Left forelimb (tissue), 1 donor: ENCODE data around the gene NETO1.

Experiments
- DNase-seq: peaks from one replicate; pipeline ENCODE4 v3.0.0-alpha.2; 2018; ENCODE audit warnings: low spot score

NETO1 gene

GRCh38 chr18:72867746-72868584 lies at the start of gene NETO1:
TSS of gene NETO1 (minus strand) at chr18:72867987. CDS start at chr18:72867291, 696 bp downstream.
- DNase-seq = no peak

DNA sequence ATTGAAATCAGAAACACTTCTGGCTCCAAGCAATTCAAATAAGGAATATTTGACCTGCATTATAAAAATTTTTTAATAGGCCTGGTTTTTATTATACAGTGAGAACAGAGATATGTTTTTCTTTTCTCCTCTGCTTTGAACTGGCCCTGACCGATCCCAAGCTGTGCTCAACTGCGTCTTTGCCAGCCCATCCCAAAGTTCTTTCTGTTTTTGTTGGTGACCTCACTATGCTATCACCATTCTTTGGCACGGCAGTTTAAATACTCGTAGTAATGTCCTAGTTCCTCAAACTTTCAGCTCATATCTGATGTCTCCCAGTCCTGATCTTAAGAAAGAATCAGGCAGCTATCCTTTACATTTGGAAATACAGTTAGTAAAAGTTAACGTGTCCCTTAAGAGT lies 42.3 kb upstream of the NETO1 start:
- DNase-seq = no peak

DNA sequence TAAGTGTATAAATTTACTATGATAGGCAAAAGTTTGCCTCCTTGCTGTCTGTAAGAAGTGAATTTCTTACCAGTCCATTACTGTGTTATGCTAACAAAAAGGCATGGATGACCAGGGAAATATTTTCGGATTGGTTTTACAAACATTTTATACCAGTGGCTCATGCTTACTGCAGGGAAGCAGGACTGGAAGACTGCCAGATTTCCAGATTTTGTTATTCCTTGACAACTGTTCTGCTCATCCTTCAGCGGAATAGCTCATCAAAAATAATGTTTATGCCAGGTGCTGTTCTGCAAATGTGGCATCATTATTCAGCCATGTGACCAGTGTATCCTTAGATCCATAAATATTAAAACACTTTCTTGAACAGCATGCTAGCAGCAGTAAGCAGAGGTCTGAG lies 40.4 kb upstream of the NETO1 start:
- no peak for DNase-seq

GRCh38 chr18:72903033-72903432 lies 35.2 kb upstream of the NETO1 start:
- DNase-seq = no peak

DNA sequence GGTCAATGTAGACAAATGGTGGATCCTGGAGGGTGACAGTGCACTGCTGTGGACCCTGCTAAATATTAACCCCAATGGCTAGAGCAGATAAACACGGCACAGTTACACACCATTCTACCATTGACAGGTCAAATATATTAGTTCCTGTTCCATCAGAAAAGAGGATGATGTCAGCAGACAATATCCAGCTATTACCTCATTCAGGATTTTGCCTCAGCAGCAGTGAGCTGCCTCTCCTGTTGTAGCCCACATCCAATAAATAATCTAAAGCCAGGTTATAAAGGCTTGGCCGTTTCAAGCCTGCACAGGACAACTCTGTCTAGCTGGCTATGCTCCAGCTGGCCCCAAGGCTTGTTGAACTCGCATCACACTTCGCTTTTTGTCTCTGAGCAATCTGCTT lies 31.6 kb upstream of the NETO1 start:
- DNase-seq = no peak

DNA sequence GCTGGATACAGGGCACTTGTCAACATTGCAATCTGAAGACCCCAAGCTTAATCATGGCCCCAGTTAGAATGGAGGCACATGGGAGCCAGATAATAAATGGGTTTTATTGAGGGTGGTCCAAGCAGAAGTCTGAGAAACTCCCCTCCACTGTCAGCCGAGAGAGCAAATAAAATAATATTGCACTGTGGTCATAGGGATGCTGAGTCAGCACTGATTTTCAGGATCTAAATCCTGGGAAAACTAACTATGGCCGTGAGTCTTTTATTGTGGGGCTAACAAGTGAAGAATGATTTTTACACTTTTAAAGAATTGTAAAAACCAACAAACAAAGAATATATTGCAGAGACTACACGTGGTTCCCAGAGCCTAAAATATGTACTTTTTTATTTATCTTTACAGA lies 31.1 kb upstream of the NETO1 start:
- DNase-seq = no peak

DNA sequence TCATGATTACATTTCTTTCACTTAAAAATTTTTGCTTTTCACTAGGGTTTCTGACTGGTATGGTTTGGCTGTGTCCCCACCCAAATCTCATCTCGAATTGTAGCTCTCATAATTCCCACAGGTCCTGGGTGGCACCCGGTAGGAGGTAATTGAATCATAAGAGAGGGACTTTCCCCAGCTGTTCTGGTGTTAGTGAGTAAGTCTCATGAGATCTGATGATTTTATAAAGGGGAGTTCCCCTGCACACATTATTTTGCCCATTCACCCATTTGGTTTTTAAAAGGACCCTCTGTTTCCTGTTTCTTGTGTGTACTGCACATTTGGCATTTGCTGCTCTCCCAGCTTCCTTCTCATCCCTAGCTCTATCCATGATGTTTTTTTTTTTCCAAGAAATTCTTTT lies 27.8 kb upstream of the NETO1 start:
- no peak for DNase-seq

DNA sequence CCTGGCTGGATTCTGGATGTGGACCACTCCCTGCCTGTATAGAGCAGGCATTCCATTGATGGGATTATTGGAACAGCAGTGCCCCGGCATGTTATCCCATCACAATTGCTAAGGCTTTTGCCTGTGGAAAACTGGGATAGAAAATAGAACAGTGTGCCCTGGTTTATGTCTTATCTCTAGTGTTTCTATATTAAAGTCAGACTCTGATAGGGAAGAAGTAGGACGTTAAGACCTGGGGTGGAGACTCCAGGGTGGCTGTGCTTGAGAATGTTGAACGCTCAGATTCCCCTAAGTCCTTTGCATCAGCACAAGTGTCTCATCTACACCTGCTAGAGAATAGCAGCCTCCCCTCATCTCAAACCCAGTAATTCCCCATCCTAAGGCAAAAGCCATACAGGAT lies 10.8 kb upstream of the NETO1 start:
- no peak for DNase-seq

- no peak for DNase-seq
Measured at GRCh38 chr18:72878143-72878542, 10.4 kb upstream of the NETO1 start.

DNA sequence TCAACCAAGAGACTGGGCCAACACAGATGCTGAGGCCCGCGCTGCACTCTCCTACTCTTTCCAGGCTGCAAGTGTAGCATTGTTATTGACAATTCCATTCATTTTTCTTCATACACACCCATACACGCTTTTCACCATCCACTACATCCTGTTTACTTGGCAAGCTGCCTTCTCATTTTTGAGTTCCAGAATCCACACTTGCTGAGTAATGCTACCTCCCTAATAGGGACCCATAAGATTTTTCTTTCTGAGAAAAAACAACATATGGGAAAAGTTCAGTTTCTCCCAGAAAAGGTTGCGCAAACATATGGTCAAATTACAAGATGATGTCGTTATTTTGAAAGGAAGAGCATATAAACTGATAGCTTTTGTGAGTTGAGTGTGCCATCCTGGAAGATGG lies 3.3 kb upstream of the NETO1 start:
- DNase-seq = no peak

DNA sequence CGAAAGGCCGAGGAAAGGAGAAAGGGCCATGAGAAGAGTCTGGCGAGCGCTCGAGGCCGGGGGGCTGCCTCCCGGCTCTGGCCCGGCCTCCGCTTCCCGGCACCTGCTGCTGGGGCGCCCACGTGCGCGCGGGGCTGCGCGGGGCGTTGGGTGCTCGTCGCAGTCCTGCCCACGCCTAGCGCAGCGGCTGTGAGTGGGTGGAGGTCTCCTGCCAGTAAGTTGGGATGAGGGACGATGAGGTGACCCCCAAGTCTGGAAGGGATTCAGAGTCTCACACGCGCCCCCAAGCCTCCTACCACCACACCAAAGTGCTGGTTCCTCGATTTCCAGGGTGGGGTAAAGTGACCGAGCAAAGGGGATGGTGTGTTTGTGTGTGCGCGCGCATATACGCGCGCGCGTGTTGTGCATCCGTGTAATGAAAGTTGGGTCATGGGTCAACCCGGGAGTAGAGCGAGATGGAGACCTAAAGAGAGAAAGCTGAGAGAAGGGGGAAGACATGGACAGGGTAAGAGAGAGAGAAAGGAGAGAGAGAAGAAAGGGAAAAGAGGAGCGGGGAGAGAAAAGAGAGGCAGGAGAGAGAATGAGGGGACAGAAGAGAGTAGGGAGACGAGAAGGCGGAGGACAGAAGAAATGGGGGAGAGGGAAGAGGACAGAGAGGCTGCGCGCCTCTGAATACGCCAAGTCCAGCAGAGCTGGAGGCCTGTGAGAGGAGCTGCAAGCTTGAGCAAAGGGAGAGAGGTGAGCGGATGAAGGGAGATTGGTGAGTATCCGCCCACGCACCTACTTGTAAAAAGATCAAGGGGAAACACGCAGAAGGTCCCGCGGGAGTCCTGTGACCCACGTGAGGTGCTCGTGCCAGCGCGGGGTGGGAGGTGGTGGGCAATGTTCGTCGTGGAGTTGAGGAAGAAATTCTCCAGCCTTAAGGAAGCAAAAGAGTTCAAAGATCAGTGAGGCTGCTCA lies 1.7 kb upstream of the NETO1 start:
- no peak for DNase-seq

DNA sequence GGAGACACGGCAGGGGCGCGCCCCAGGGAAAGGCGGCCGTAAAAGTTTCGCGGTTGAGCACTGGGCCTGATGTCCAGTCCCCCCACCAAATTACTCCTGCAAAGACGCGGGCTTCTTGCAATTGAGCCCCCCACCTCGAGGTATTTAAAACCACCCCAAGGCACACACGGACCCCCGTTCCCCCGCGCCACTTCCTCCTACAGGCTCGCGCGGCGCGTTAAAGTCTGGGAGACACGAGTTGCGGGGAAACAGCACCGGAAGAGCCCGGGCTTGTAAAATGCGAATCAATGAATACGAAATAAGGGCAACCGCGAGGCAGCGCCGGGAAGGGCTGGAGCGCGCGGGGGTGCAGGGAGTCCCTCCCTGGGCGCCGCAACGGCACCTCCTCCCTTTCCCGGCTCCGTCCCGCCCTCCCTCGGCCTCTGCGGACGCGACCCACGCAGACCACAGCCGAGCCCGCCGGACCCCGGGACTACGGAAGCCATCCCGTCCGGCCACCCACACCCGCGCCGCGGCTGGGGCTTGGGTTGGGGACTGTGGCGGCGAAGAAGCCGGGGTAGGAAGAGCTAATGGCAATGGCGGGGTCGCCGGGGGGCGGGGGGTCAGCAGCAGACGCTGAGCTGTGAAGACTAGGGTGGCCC lies 918 bp upstream of the NETO1 start:
- DNase-seq = no peak

GRCh38 chr18:72866901-72867745 lies 664 bp downstream of the NETO1 start:
- no peak for DNase-seq

- no peak for DNase-seq
Measured at GRCh38 chr18:72866442-72866900, 1.3 kb downstream of the NETO1 start.

GRCh38 chr18:72863754-72864153 lies 4.0 kb downstream of the NETO1 start:
- DNase-seq = no peak

- no peak for DNase-seq
Measured at GRCh38 chr18:72859088-72859487, 8.7 kb downstream of the NETO1 start.

- no peak for DNase-seq
Measured at GRCh38 chr18:72849671-72850070, 18.1 kb downstream of the NETO1 start.

GRCh38 chr18:72848503-72849237 lies 19.1 kb downstream of the NETO1 start:
- no peak for DNase-seq

DNA sequence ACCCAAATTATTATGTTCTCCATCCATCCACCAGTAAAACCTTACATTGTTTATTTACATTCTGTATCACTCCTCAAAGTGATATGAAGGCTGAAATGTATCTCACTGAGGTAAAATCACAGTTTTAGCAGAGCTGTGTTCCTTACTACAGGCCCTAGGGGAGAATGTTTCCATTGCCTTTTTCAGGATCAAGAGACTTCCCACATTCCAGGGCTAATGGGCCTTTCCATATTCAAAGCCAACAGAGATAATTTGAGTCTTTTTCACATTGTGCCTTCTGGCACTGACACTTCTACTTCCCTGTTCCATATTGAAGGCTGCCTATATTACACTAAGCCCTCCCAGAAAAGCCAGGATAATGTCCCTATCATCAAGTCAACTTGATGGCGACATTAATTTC lies 20.0 kb downstream of the NETO1 start:
- no peak for DNase-seq

- DNase-seq = no peak
Measured at GRCh38 chr18:72846736-72847533, 20.9 kb downstream of the NETO1 start.
